Panc1 (cell line): Measurements from ENCODE around the gene LY9. TPM values are rescaled to one million over a fixed set of nuclear protein-coding genes. Genes with fewer than 3 reads are reported as not detected.

Experiments used
- ATAC-seq: fragments of 200-7000 bp; cut with Tn5 transposase; 2 replicates; pipeline ENCODE4 v1.9.1; 2020; ENCODE audit warnings: mild to moderate bottlenecking, moderate library complexity
- BruUV-seq: library from RNA; stranded (reverse); fragments of 400-500 nt; replicated peaks from 2 replicates; lab custom pipeline; 2021; lab: Mats Ljungman, UMichigan
- CTCF ChIA-PET: fragments of 300-600 bp; sonication (Branson Sonifier 250); formaldehyde crosslinking; loops from one replicate; lab custom pipeline; 2022; ENCODE audit warnings: antibody characterized with exemption; lab: Charles Lee
- POLR2A ChIA-PET: fragments of 300-600 bp; sonication (Branson Sonifier 250); formaldehyde crosslinking; loops from one replicate; lab custom pipeline; 2022; ENCODE audit warnings: antibody characterized with exemption; lab: Charles Lee
- DNase-seq: peaks from one replicate; pipeline ENCODE4 v3.0.0-alpha.2; 2010; ENCODE audit warnings: low read depth, low spot score
- H3K27ac ChIP-seq: 2 replicates; pipeline ENCODE4 v1.5.1; 2011; ENCODE audit warnings: mild to moderate bottlenecking, low read length, inconsistent platforms
- H3K27me3 ChIP-seq: fragments of 200-500 bp; sonication (Bioruptor generic); 2 replicates; pipeline ENCODE4 v1.6.0; 2014; ENCODE audit warnings: low read length, inconsistent platforms; ENCODE audit not compliant: control insufficient read depth, insufficient read depth
- H3K36me3 ChIP-seq: fragments of 200-500 bp; sonication (Bioruptor generic); 2 replicates; pipeline ENCODE4 v1.5.1; 2014; ENCODE audit warnings: inconsistent platforms, mild to moderate bottlenecking, low read length, moderate library complexity; ENCODE audit not compliant: control insufficient read depth, insufficient read depth
- H3K4me1 ChIP-seq: 2 replicates; pipeline ENCODE4 v1.5.1; 2011; ENCODE audit warnings: inconsistent platforms, mild to moderate bottlenecking, low read length, moderate library complexity; ENCODE audit not compliant: control insufficient read depth, insufficient read depth
- H3K4me3 ChIP-seq, 2 experiments: 2 replicates each; pipeline ENCODE4 v1.5.1; 2011 to 2012; ENCODE audit warnings: low read depth in 2 of 2, low read length in 2 of 2, mild to moderate bottlenecking in 2 of 2, inconsistent platforms in 1 of 2, moderate library complexity in 1 of 2
- H3K9me3 ChIP-seq: fragments of 200-500 bp; sonication (Bioruptor generic); 2 replicates; pipeline ENCODE4 v1.5.1; 2014; ENCODE audit warnings: low read depth, mild to moderate bottlenecking, inconsistent platforms, low read length, moderate library complexity; ENCODE audit not compliant: control insufficient read depth, insufficient read depth
- POLR2AphosphoS5 ChIP-seq: IDR thresholded peaks from 2 replicates; pipeline ENCODE4 v1.6.1; 2012; ENCODE audit warnings: mild to moderate bottlenecking, low read depth, low read length, moderate library complexity
- REST ChIP-seq, 2 experiments: IDR thresholded peaks; 2 replicates each; pipeline ENCODE4 v1.6.1; 2011 to 2012; ENCODE audit warnings: low read depth in 2 of 2, control low read depth in 1 of 2, low read length in 1 of 2, mild to moderate bottlenecking in 1 of 2, moderate library complexity in 1 of 2; ENCODE audit not compliant: insufficient read depth in 1 of 2
- SIN3A ChIP-seq: IDR thresholded peaks from 2 replicates; pipeline ENCODE4 v1.6.1; 2012; ENCODE audit warnings: low read depth, mild to moderate bottlenecking, low read length, moderate library complexity, borderline replicate concordance; ENCODE audit not compliant: insufficient read depth
- TCF7L2 ChIP-seq: IDR thresholded peaks from 2 replicates; pipeline ENCODE4 v1.6.1; 2011; ENCODE audit warnings: mild to moderate bottlenecking, low read depth, low read length, inconsistent platforms
- in situ Hi-C: cut with HindIII; loops from 2 replicates; pipeline ENCODE4 v1.10.0; 2016; ENCODE audit warnings: low sequenced_read_pairs, low pct_unique_long_range_greater_than_20kb
- intact Hi-C: fragments of 100-400 bp; cut with micrococcal nuclease; formaldehyde crosslinking; loops from one replicate; pipeline ENCODE4 v1.10.0; 2022; ENCODE audit not compliant: unreplicated experiment
- total RNA-seq: library from RNA; stranded (reverse); gene quantifications from one replicate; pipeline ENCODE4 v1.2.1, GENCODE V29; 2021; ENCODE audit not compliant: unreplicated experiment
- TF ChIP-seq, protein P1 (sequence below): fragments of 450-650 bp; IDR thresholded peaks from 2 replicates; pipeline ENCODE4 v1.5.1; 2017; ENCODE audit warnings: mild to moderate bottlenecking

Gene LY9
- total RNA-seq, 1 experiment from 2014 or later, result 0.10 TPM

- Histone ChIP-seq H3K4me1 (no peaks in the 10 kb centered on the region), H3K4me3 (no peak overlapping the region), H3K27ac (no peak overlapping the region), H3K36me3 (no peaks in the 10 kb centered on the region), H3K27me3 (no peaks in the 10 kb centered on the region; the same call in 1 of the 2 replicates), H3K9me3 (no peaks in the 10 kb centered on the region)
- BruUV-seq, result no TSS peak
- ATAC-seq (no peak), DNase-seq (no peak)
- in situ Hi-C loops (no loop called here), intact Hi-C loops (no loop called here)
- POLR2A ChIA-PET, result no interaction called here
- CTCF ChIA-PET, result no interaction called here
- TF ChIP-seq, protein P1, sequence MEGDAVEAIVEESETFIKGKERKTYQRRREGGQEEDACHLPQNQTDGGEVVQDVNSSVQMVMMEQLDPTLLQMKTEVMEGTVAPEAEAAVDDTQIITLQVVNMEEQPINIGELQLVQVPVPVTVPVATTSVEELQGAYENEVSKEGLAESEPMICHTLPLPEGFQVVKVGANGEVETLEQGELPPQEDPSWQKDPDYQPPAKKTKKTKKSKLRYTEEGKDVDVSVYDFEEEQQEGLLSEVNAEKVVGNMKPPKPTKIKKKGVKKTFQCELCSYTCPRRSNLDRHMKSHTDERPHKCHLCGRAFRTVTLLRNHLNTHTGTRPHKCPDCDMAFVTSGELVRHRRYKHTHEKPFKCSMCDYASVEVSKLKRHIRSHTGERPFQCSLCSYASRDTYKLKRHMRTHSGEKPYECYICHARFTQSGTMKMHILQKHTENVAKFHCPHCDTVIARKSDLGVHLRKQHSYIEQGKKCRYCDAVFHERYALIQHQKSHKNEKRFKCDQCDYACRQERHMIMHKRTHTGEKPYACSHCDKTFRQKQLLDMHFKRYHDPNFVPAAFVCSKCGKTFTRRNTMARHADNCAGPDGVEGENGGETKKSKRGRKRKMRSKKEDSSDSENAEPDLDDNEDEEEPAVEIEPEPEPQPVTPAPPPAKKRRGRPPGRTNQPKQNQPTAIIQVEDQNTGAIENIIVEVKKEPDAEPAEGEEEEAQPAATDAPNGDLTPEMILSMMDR, result no peak
- TF ChIP-seq REST (IDR thresholded peaks at IDR 0.05; ENCODE audit: insufficient read depth in 1 of 2, low read depth in 2 of 2, low read length in 1 of 2) (no peak), TCF7L2 (no peak), SIN3A (no peak), POLR2AphosphoS5 (no peak)
Measured at GRCh38 chr1:160761886-160762285, 34.1 kb upstream of the LY9 start.

GRCh38 chr1:160763993-160764392 is 32.0 kb upstream of the LY9 start:
- POLR2A ChIA-PET, result no interaction called here
- TF ChIP-seq TCF7L2, result no peak
- no peak for TF ChIP-seq REST (IDR thresholded peaks at IDR 0.05; ENCODE audit: insufficient read depth in 1 of 2, low read depth in 2 of 2, low read length in 1 of 2)
- TF ChIP-seq, protein P1, result no peak
- no peak for TF ChIP-seq POLR2AphosphoS5
- no peak for TF ChIP-seq SIN3A
- ATAC-seq, result no peak
- H3K4me3 ChIP-seq, result no peak overlapping the region
- no peak for DNase-seq
- no peak overlapping the region for H3K27ac ChIP-seq
- no peaks in the 10 kb centered on the region for H3K4me1 ChIP-seq
- intact Hi-C loops (no loop called here), in situ Hi-C loops (no loop called here)
- no TSS peak for BruUV-seq
- H3K36me3 ChIP-seq, result no peaks in the 10 kb centered on the region
- CTCF ChIA-PET, result no interaction called here
- no peaks in the 10 kb centered on the region; the same call in 1 of the 2 replicates for H3K27me3 ChIP-seq
- no peaks in the 10 kb centered on the region for H3K9me3 ChIP-seq
